ENCODE data around the gene SFXN4. TPM values are rescaled to one million over a fixed set of nuclear protein-coding genes. Genes with fewer than 3 reads are reported as not detected.
A peak's percentile ranks its signal among the peaks of the same experiment; 100 is the strongest.

Gene SFXN4
- total and polyA plus RNA-seq, 2 of the 13 experiments (the other 11 are each of a cell fraction or from before 2014, with no cell fraction given) = 47.7 to 64.9 TPM

- TF ChIP-seq, protein P1, sequence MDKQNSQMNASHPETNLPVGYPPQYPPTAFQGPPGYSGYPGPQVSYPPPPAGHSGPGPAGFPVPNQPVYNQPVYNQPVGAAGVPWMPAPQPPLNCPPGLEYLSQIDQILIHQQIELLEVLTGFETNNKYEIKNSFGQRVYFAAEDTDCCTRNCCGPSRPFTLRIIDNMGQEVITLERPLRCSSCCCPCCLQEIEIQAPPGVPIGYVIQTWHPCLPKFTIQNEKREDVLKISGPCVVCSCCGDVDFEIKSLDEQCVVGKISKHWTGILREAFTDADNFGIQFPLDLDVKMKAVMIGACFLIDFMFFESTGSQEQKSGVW (CRISPR knock-in tag; IDR thresholded peaks at IDR 0.05; ENCODE audit: borderline replicate concordance) = no peak
- TF ChIP-seq, protein P2, sequence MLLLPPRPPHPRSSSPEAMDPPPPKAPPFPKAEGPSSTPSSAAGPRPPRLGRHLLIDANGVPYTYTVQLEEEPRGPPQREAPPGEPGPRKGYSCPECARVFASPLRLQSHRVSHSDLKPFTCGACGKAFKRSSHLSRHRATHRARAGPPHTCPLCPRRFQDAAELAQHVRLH (CRISPR knock-in tag; IDR thresholded peaks at IDR 0.05; ENCODE audit: borderline replicate concordance, low read depth) = peak; percentile 46; the same call in 1 of the 2 replicates
- TF ChIP-seq GZF1 (CRISPR knock-in tag; IDR thresholded peaks at IDR 0.05) (no peak), FOXK2 (IDR thresholded peaks at IDR 0.05) (no peak), ZNF724P (CRISPR knock-in tag; IDR thresholded peaks at IDR 0.05; ENCODE audit: borderline replicate concordance) (no peak), ZNF605 (CRISPR knock-in tag; IDR thresholded peaks at IDR 0.05) (peak; percentile 28; the same call in 1 of the 2 replicates), ZNF513 (CRISPR knock-in tag; conservative IDR thresholded peaks at IDR 0.05) (no peak), MED13 (CRISPR knock-in tag; IDR thresholded peaks at IDR 0.05) (no peak), TBX3 (IDR thresholded peaks at IDR 0.05; ENCODE audit: borderline replicate concordance) (no peak), NKX3-1 (CRISPR knock-in tag; IDR thresholded peaks at IDR 0.05) (no peak), MTERF4 (CRISPR knock-in tag; IDR thresholded peaks at IDR 0.05) (no peak), KLF13 (CRISPR knock-in tag; IDR thresholded peaks at IDR 0.05) (no peak), TGIF2 (CRISPR knock-in tag; IDR thresholded peaks at IDR 0.05) (peak; percentile 43; the same call in 1 of the 2 replicates), REL (CRISPR knock-in tag; conservative IDR thresholded peaks at IDR 0.05) (no peak), ZSCAN29 (CRISPR knock-in tag; conservative IDR thresholded peaks at IDR 0.05) (peak; percentile 52; the same call in 1 of the 2 replicates), ZNF790 (CRISPR knock-in tag; IDR thresholded peaks at IDR 0.05; ENCODE audit: borderline replicate concordance) (no peak)
- TF ChIP-seq, protein P3, sequence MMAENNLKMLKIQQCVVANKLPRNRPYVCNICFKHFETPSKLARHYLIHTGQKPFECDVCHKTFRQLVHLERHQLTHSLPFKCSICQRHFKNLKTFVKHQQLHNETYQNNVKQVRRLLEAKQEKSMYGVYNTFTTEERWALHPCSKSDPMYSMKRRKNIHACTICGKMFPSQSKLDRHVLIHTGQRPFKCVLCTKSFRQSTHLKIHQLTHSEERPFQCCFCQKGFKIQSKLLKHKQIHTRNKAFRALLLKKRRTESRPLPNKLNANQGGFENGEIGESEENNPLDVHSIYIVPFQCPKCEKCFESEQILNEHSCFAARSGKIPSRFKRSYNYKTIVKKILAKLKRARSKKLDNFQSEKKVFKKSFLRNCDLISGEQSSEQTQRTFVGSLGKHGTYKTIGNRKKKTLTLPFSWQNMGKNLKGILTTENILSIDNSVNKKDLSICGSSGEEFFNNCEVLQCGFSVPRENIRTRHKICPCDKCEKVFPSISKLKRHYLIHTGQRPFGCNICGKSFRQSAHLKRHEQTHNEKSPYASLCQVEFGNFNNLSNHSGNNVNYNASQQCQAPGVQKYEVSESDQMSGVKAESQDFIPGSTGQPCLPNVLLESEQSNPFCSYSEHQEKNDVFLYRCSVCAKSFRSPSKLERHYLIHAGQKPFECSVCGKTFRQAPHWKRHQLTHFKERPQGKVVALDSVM (CRISPR knock-in tag; IDR thresholded peaks at IDR 0.05) = no peak
- TF ChIP-seq, protein P4, sequence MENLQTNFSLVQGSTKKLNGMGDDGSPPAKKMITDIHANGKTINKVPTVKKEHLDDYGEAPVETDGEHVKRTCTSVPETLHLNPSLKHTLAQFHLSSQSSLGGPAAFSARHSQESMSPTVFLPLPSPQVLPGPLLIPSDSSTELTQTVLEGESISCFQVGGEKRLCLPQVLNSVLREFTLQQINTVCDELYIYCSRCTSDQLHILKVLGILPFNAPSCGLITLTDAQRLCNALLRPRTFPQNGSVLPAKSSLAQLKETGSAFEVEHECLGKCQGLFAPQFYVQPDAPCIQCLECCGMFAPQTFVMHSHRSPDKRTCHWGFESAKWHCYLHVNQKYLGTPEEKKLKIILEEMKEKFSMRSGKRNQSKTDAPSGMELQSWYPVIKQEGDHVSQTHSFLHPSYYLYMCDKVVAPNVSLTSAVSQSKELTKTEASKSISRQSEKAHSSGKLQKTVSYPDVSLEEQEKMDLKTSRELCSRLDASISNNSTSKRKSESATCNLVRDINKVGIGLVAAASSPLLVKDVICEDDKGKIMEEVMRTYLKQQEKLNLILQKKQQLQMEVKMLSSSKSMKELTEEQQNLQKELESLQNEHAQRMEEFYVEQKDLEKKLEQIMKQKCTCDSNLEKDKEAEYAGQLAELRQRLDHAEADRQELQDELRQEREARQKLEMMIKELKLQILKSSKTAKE (CRISPR knock-in tag; IDR thresholded peaks at IDR 0.05; ENCODE audit: borderline replicate concordance) = no peak
- TF ChIP-seq, protein P5, sequence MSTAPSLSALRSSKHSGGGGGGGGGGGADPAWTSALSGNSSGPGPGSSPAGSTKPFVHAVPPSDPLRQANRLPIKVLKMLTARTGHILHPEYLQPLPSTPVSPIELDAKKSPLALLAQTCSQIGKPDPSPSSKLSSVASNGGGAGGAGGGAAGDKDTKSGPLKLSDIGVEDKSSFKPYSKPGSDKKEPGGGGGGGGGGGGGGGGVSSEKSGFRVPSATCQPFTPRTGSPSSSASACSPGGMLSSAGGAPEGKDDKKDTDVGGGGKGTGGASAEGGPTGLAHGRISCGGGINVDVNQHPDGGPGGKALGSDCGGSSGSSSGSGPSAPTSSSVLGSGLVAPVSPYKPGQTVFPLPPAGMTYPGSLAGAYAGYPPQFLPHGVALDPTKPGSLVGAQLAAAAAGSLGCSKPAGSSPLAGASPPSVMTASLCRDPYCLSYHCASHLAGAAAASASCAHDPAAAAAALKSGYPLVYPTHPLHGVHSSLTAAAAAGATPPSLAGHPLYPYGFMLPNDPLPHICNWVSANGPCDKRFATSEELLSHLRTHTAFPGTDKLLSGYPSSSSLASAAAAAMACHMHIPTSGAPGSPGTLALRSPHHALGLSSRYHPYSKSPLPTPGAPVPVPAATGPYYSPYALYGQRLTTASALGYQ (CRISPR knock-in tag; IDR thresholded peaks at IDR 0.05) = no peak
These were observed 33.9 kb upstream of the SFXN4 start (continued) for GRCh38 chr10:119199231-119199992.
